Stomach (tissue), 9 donors: ENCODE results near the gene KLHL17. TPM values are rescaled to one million over a fixed set of nuclear protein-coding genes. Genes with fewer than 3 reads are reported as not detected.
A peak's percentile ranks its signal among the peaks of the same experiment; 100 is the strongest.
"Not testable (repeated sequence)": the region's sequence is repeated elsewhere in the genome, so short reads cannot be mapped to it uniquely, and the experiment has no call there.

ENCODE experiments used
- DNase-seq, 2 donors: peaks; one replicate each; pipeline versions ENCODE4 v3.0.0 to v3.0.0-alpha.2; 2013 to 2019
- H3K27ac ChIP-seq, 5 donors: fragments of 200-600 bp in 4 of 5; sonication (generic) in 4 of 5; one replicate each; pipeline ENCODE4 v1.5.1; 2013 to 2019; ENCODE audit warnings: mild to moderate bottlenecking in 1 of 5, moderate library complexity in 1 of 5
- H3K27me3 ChIP-seq, 3 donors: fragments of 200-600 bp; sonication (generic); one replicate each; pipeline ENCODE4 v1.5.1; 2017 to 2019; ENCODE audit warnings: mixed run types in 1 of 3
- H3K36me3 ChIP-seq, 4 donors: fragments of 200-600 bp; sonication (generic); 1 replicate in 3 of 4; 2 replicates in 1 of 4; pipeline ENCODE4 v1.5.1; 2016 to 2019
- H3K4me1 ChIP-seq, 4 donors: fragments of 200-600 bp; sonication (generic); one replicate each; pipeline ENCODE4 v1.5.1; 2016 to 2019
- H3K4me3 ChIP-seq, 4 donors: fragments of 200-600 bp; sonication (generic) in 3 of 4; one replicate each; pipeline ENCODE4 v1.5.1; 2016 to 2019; ENCODE audit warnings: mild to moderate bottlenecking in 1 of 4
- H3K9me3 ChIP-seq, 4 donors: fragments of 200-600 bp; sonication (generic); one replicate each; pipeline ENCODE4 v1.5.1; 2016 to 2019
- CTCF ChIP-seq, 7 experiments: fragments of 450-650 bp in 4 of 7; fragments of 200-600 bp in 3 of 7; sonication (generic) in 3 of 7; IDR thresholded peaks; one replicate each; pipeline ENCODE4 v1.5.1; 2016 to 2019; ENCODE audit warnings: antibody characterized with exemption in 7 of 7, control low read depth in 2 of 7, mild to moderate bottlenecking in 1 of 7
- EP300 ChIP-seq: sonication (generic); formaldehyde crosslinking; IDR thresholded peaks from one replicate; pipeline ENCODE4 v1.6.1; 2017; ENCODE audit warnings: antibody characterized with exemption
- POLR2A ChIP-seq, 4 donors: fragments of 450-650 bp; IDR thresholded peaks; one replicate each; pipeline ENCODE4 v1.6.1; 2016; ENCODE audit warnings: antibody characterized with exemption in 4 of 4, control low read depth in 2 of 4, mild to moderate bottlenecking in 1 of 4, moderate library complexity in 1 of 4
- POLR2AphosphoS5 ChIP-seq, 3 donors: sonication (generic); formaldehyde crosslinking; IDR thresholded peaks; one replicate each; pipeline ENCODE4 v1.6.1; 2016; ENCODE audit warnings: antibody characterized with exemption in 3 of 3
- WGBS, 5 donors: extraction: QIAGEN DNeasy Blood & Tissue Kit in 3 of 5; methylation state at CpG; one replicate each; pipeline versions ENCODE4 v1.1.5 to v1.1.7; 2013 to 2018; 5-methylcytosine and 5-hydroxymethylcytosine counted together
- intact Hi-C: fragments of 100-400 bp; cut with DNase I; formaldehyde crosslinking; loops from one replicate; pipeline ENCODE4 v1.15.1; 2023; ENCODE audit warnings: low total_unique reads
- polyA plus RNA-seq, 3 donors: library from polyadenylated mRNA; stranded (reverse); fragments of 200-250 nt; gene quantifications; one replicate each; pipeline ENCODE4 v1.2.3, GENCODE V29; 2013
- total RNA-seq, 5 donors: library from RNA; depleted of rRNA; stranded (reverse); fragments of >200 nt; gene quantifications; one replicate each; pipeline versions ENCODE4 v1.1.0 to v1.2.3, GENCODE V29; 2014 to 2016
- donor health status: healthy with polysubstance abuse.
- donor health status: Bipolar disorder and iron deficiency.
- donor health status: healthy.

KLHL17 gene
- total and polyA plus RNA-seq, 8 donors: 1.7 to 99.9 (median 7.6) TPM

GRCh38 chr1:975365-975764, 15.0 kb downstream of the KLHL17 start:
- Histone ChIP-seq H3K9me3 (no peaks in the 10 kb centered on the region), H3K4me3 (no peak overlapping the region), H3K27me3 (peaks cover 11 to 75% (median 35%) of the 10 kb centered on the region in 3 donors), H3K27ac (no peak overlapping the region), H3K4me1 (peaks cover 7 to 15% (median 12%) of the 10 kb centered on the region in 4 donors), H3K36me3 (no peaks in the 10 kb centered on the region)
- DNase-seq: no peak
- intact Hi-C loops: loop anchor here (5.0 kb wide), 1 partner anchor 77 kb away; no protein-coding TSS in a partner anchor
- TF ChIP-seq EP300: no peak
- TF ChIP-seq POLR2A (IDR thresholded peaks at IDR 0.05): no peak
- no peak for TF ChIP-seq POLR2AphosphoS5 (IDR thresholded peaks at IDR 0.05)
- TF ChIP-seq CTCF (IDR thresholded peaks at IDR 0.05): no peak
- 38 to 75% (median 68%) methylated on average over 6 to 9 of the region's 9 CpGs for WGBS, 5 donors

GRCh38 chr1:975896-976683, 15.7 kb downstream of the KLHL17 start:
- TF ChIP-seq EP300 (no peak), CTCF (IDR thresholded peaks at IDR 0.05) (peak in 5 of 7 experiments; percentile 49 to 74 (median 53)), POLR2A (IDR thresholded peaks at IDR 0.05) (no peak), POLR2AphosphoS5 (IDR thresholded peaks at IDR 0.05) (no peak)
- Histone ChIP-seq H3K4me3 (peak overlapping the region; percentile 38 to 50 (median 41)), H3K27ac (peak overlapping the region in 3 of 5 donors; percentile 35 to 62 (median 59)), H3K4me1 (peaks cover 7 to 15% (median 12%) of the 10 kb centered on the region in 4 donors), H3K27me3 (peaks cover 11 to 72% (median 28%) of the 10 kb centered on the region in 3 donors), H3K36me3 (no peaks in the 10 kb centered on the region), H3K9me3 (no peaks in the 10 kb centered on the region)
- intact Hi-C loops: loop anchor here (5.0 kb wide), 1 partner anchor 76 kb away; no protein-coding TSS in a partner anchor
- DNase-seq: peak; percentile 74 to 85
- WGBS, 5 donors: 1 to 5% (median 4%) methylated on average over 22 to 40 of the region's 40 CpGs

- peaks cover 7 to 15% (median 12%) of the 10 kb centered on the region in 4 donors for H3K4me1 ChIP-seq
- H3K9me3 ChIP-seq, DNase-seq, H3K4me3 ChIP-seq, H3K27ac ChIP-seq, H3K36me3 ChIP-seq: not testable (repeated sequence)
- H3K27me3 ChIP-seq: peaks cover 6 to 72% (median 28%) of the 10 kb centered on the region in 3 donors
- 59 to 66% (median 60%) methylated on average over 3 to 16 of the region's 39 CpGs; no CpG with 5 or more reads in 1 of the 5 donors for WGBS, 5 donors
- intact Hi-C loops: loop anchor here (5.0 kb wide), 1 partner anchor 76 kb away; no protein-coding TSS in a partner anchor
Observed at GRCh38 chr1:976791-977190, 16.4 kb downstream of the KLHL17 start.

GRCh38 chr1:978069-978834, 17.9 kb downstream of the KLHL17 start:
- H3K4me1 ChIP-seq: peaks cover 7 to 15% (median 12%) of the 10 kb centered on the region in 4 donors
- no peaks in the 10 kb centered on the region for H3K9me3 ChIP-seq
- intact Hi-C loops: loop anchor here (5.0 kb wide), 1 partner anchor 74 kb away; no protein-coding TSS in a partner anchor
- no peak for TF ChIP-seq POLR2AphosphoS5 (IDR thresholded peaks at IDR 0.05)
- no peak for TF ChIP-seq EP300
- TF ChIP-seq POLR2A (IDR thresholded peaks at IDR 0.05): no peak
- TF ChIP-seq CTCF (IDR thresholded peaks at IDR 0.05): no peak
- H3K27me3 ChIP-seq: peaks cover 0 to 72% (median 34%) of the 10 kb centered on the region in 3 donors
- no peaks in the 10 kb centered on the region for H3K36me3 ChIP-seq
- no peak overlapping the region for H3K27ac ChIP-seq
- 79 to 85% (median 83%) methylated on average over 22 to 44 of the region's 44 CpGs for WGBS, 5 donors
- DNase-seq: no peak
- no peak overlapping the region for H3K4me3 ChIP-seq
